Muscle of leg (tissue), 11 donors: ENCODE results near the gene COL5A2. TPM values are rescaled to one million over a fixed set of nuclear protein-coding genes. Genes with fewer than 3 reads are reported as not detected.

Experiments
- DNase-seq: peaks from one replicate; pipeline ENCODE4 v3.0.0; 2013
- H3K27ac ChIP-seq: one replicate; pipeline ENCODE4 v1.5.1; 2013; ENCODE audit warnings: mild to moderate bottlenecking, low read length, control low read depth
- H3K27me3 ChIP-seq: one replicate; pipeline ENCODE4 v1.6.1; 2013; ENCODE audit warnings: low read length; ENCODE audit not compliant: control insufficient read depth, insufficient read depth
- H3K36me3 ChIP-seq: one replicate; pipeline ENCODE4 v1.6.1; 2013; ENCODE audit warnings: low read length; ENCODE audit not compliant: control insufficient read depth, insufficient read depth
- H3K4me1 ChIP-seq: one replicate; pipeline ENCODE4 v1.6.1; 2013; ENCODE audit warnings: low read length; ENCODE audit not compliant: control insufficient read depth, insufficient read depth
- H3K4me3 ChIP-seq: one replicate; pipeline ENCODE4 v1.5.1; 2013; ENCODE audit warnings: low read length, control low read depth
- H3K9me3 ChIP-seq: replicated peaks from 2 replicates; pipeline ENCODE4 v1.6.1; 2013; ENCODE audit warnings: low read depth, low read length; ENCODE audit not compliant: control insufficient read depth
- WGBS: methylation state at CpG from one replicate; pipeline ENCODE4 v1.1.5; 2013; ENCODE audit warnings: missing lambda C conversion rate; ENCODE audit not compliant: insufficient coverage; 5-methylcytosine and 5-hydroxymethylcytosine counted together
- polyA plus RNA-seq, 8 donors: library from polyadenylated mRNA; unstranded; fragments of 120-200 nt; gene quantifications; one replicate each; pipeline versions ENCODE4 v1.2.1 to v1.2.3, GENCODE V29; 2013; ENCODE audit warnings: inconsistent platforms in 1 of 8, low replicate concordance in 1 of 8; ENCODE audit not compliant: insufficient read length in 8 of 8, insufficient read depth in 1 of 8
- total RNA-seq: library from RNA; stranded (reverse); fragments of 120-200 nt; gene quantifications from one replicate; pipeline ENCODE4 v1.2.4, GENCODE V29; 2013

The COL5A2 gene
- total and polyA plus RNA-seq, 9 donors, result 297 to 792 (median 487) TPM

DNA sequence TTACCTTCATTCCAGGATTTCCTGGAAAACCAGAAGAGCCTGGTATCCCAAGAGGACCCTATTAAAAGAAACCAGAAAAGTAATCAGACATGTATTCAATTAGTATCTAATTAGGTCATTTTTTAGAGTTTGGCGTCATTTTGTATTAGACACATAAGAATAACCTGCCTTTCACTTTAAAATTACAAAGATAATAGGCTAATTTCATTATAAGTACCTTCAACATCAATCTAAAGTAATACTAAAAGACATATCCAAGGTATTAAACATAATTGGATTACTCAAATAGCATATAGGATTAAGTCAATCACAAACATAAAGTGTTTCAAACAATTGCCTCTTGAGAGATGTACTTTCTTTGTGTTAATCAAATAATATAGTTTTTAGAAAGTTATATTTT lies 107.5 kb downstream of the COL5A2 start:
- Histone ChIP-seq H3K36me3 (peaks cover 31% of the 10 kb centered on the region), H3K27me3 (no peaks in the 10 kb centered on the region), H3K4me3 (no peak overlapping the region), H3K9me3 (no peaks in the 10 kb centered on the region), H3K27ac (no peak overlapping the region), H3K4me1 (no peaks in the 10 kb centered on the region)
- no CpG with 5 or more reads among the region's 1 CpG for WGBS
- no peak for DNase-seq

DNA sequence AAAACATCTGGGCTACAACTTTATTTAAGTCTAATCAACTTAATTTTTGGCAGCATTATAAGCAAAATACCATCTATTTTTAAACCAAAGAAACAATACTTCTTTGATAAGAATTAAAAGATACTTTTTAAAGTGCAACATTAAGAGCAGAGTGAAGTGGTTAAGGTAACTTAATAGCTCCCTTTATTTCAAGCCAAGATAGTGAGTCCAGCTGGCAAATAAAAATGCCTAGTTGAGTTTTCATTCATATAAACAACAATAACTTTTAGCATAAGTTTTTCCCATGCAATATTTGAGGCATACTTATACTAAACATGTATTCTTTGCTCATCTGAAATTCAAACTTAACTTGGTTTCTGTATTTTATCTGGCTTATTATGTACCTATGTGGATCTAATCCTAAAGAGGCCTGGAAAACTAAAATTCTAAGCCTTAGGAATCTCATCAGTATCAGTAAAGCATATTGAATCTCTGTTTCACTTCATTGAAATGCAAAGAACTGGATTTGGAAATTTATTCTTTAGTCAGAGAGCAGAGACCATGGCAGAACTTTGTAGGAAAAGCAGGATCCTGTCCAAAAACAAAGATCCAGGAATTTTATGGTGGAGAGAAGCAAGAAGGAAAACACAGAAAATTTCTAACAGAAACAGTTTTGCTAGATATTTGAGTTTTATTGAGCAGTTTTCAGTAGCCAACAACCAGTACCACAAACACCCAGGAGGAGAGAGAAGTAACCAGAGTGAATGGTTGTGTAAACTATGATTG lies 109.5 kb downstream of the COL5A2 start:
- Histone ChIP-seq H3K27ac (peak overlapping the region; percentile 63), H3K9me3 (no peaks in the 10 kb centered on the region), H3K4me3 (no peak overlapping the region), H3K27me3 (no peaks in the 10 kb centered on the region), H3K36me3 (peaks cover 26% of the 10 kb centered on the region), H3K4me1 (no peaks in the 10 kb centered on the region)
- DNase-seq, result peak; percentile 77

DNA sequence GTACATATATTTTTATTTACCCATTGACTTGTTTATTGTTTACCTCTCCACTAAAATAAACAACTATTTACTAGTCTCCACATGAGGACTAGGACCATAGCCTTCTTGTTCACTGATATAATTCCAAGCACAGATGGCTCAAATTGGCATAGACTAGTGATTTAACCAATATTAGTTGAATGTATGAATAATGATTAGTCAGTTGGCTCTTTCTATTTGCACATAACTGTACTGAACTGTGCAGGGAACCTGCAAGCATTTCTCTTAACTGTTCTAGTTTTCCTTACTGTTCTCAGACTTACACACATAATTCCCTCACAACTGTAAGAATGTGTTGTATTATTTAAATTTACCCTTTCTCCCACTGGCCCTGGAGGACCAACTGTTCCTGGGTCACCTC lies 113.5 kb downstream of the COL5A2 start:
- Histone ChIP-seq H3K27ac (no peak overlapping the region), H3K27me3 (no peaks in the 10 kb centered on the region), H3K4me3 (no peak overlapping the region), H3K9me3 (no peaks in the 10 kb centered on the region), H3K36me3 (peaks cover 33% of the 10 kb centered on the region), H3K4me1 (no peaks in the 10 kb centered on the region)
- DNase-seq, result no peak

DNA sequence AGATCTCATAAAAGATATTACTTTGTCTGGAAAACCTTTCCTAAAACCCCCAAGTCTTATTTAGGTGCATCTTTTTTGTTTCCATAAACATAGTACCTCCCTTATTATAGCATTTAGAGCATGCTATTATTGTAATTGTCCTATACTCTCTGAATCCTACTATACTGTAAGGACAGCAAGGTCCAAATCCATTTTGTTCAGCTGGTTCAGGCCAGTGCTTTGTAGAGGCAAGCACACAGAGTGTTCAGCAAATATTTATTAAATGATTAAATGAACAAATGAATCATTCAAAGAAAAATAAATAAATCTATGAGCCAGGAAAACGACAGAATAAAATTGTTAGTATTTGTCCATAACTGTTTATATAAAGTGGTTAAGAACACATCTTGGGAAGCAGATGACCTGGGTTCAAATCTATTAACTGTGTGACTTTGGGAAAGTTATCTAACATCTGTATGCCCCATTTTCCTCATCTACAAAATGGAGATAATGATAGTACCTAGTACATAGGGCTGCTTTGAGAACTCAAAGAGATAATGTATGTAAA lies 119.4 kb downstream of the COL5A2 start:
- H3K27me3 ChIP-seq, result no peaks in the 10 kb centered on the region
- peaks cover 27% of the 10 kb centered on the region for H3K36me3 ChIP-seq
- H3K4me3 ChIP-seq, result no peak overlapping the region
- H3K9me3 ChIP-seq, result no peaks in the 10 kb centered on the region
- no peaks in the 10 kb centered on the region for H3K4me1 ChIP-seq
- DNase-seq, result no peak
- no CpG with 5 or more reads among the region's 1 CpG for WGBS
- no peak overlapping the region for H3K27ac ChIP-seq

DNA sequence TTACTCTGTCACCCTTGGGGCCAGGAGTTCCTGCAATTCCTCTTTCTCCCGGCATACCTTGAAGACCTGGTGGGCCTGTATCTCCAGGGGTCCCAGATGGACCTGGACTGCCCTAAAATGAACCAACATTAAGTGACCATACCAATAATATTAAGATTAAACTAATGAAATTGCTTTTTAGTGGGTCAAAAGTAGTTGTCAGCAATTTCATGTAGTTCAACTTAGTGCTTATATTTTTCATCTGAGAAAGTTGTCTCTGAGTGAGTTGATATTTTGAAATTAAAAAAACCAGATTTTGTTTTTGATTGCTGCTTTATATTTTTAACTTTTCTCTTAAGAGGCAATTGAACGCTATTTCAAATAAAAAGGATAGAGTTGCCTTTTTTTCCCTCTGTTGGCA lies 122.2 kb downstream of the COL5A2 start:
- Histone ChIP-seq H3K4me1 (peaks cover 2% of the 10 kb centered on the region), H3K4me3 (no peak overlapping the region), H3K27me3 (no peaks in the 10 kb centered on the region), H3K36me3 (peaks cover 27% of the 10 kb centered on the region), H3K9me3 (no peaks in the 10 kb centered on the region), H3K27ac (no peak overlapping the region)
- no CpG with 5 or more reads among the region's 2 CpGs for WGBS
- no peak for DNase-seq

DNA sequence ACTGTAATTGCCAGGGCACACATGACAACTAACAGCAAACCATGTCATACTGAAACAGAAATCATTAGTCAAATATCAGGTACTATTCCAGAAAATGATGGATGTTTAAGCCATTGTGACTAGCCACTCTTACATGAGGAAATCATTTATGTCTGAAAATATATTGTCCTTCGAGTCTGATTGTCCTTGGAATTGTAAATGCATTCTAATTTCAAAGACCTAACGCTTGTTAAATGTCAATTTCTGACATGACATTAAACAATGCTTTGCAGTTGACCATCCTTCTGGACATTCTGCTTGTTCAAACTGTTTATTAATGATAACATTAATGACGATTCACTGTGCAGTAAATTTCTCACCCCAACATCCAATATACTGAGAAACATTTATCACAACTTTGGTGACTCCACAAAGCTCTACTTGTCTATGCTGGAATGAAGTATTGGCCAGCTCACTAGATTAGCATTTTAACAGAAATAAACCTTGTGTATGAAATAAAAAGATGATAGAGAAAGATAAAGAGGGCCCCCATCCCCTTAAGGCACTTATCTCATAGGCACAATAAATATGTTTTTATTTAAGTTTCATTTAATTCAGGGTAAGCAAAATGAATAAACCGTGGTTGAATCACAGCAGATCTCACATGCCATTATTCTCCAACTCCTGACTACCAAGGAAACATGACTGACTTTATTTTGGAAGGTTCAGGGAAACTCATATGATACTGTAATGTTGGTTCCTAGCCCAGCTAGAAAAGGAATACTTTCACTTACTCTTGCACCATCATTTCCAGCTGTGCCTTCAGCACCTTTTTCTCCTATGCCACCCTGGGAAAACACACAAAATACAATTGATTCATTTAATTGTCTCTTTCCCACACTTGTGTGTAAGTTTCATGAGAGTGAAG lies 123.1 kb downstream of the COL5A2 start:
- DNase-seq, result peak; percentile 42
- H3K9me3 ChIP-seq, result no peaks in the 10 kb centered on the region
- H3K27me3 ChIP-seq, result no peaks in the 10 kb centered on the region
- no CpG with 5 or more reads among the region's 4 CpGs for WGBS
- no peak overlapping the region for H3K4me3 ChIP-seq
- H3K27ac ChIP-seq, result no peak overlapping the region
- peaks cover 2% of the 10 kb centered on the region for H3K4me1 ChIP-seq
- H3K36me3 ChIP-seq, result peaks cover 27% of the 10 kb centered on the region

DNA sequence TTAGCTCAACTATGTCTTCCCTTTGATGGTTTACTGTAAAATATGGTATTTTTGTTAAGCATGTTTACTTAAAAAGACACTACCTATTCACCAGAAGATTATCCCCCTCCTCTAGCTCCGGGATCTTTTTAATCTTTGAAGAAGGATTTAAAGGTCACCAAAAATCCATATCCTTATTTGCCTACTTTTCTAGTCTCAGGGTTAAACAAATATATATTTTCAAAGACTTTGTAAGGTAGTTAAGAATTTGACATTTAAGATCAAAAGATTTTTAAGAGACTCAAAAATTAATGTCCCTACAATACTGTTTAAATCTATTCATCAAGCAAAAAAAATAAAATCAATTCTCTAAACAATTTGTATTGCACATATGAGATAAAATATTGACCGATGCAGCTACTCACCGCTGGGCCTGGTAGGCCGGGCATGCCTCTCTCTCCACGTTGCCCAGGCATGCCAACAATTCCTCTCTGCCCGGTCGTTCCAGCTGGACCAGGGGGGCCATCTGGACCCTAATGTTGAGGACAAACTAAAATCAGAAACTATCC lies 129.3 kb downstream of the COL5A2 start:
- Histone ChIP-seq H3K36me3 (peaks cover 26% of the 10 kb centered on the region), H3K27me3 (no peaks in the 10 kb centered on the region), H3K27ac (no peak overlapping the region), H3K9me3 (no peaks in the 10 kb centered on the region), H3K4me3 (no peak overlapping the region), H3K4me1 (peaks cover 2% of the 10 kb centered on the region)
- no peak for DNase-seq
- WGBS, result 73% methylated on average over 3 of the region's 7 CpGs

DNA sequence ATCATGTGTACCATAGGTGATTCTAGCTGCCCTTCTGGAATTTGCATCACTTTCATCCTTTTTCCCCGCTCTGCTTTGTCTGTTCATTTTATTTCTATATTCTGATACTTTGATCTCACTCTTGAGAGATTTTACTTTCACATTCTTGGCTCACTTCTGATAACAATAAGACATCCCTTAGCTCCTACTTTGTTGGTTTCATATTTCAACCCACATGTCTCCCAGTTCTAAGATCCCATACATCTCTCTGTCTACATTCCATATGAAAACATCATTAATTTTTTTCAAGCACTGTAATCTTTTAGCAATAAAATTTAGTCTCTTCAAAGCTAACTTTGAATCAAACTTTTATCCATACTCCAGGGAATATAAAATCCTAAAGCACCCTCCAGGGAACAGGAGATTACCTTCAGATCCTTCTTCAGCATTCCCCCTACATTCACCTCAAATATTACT lies 129.8 kb downstream of the COL5A2 start:
- Histone ChIP-seq H3K9me3 (no peaks in the 10 kb centered on the region), H3K27me3 (no peaks in the 10 kb centered on the region), H3K4me3 (no peak overlapping the region), H3K36me3 (peaks cover 24% of the 10 kb centered on the region), H3K4me1 (peaks cover 2% of the 10 kb centered on the region), H3K27ac (no peak overlapping the region)
- no peak for DNase-seq
- 20% methylated on average over 1 of the region's 1 CpG for WGBS

DNA sequence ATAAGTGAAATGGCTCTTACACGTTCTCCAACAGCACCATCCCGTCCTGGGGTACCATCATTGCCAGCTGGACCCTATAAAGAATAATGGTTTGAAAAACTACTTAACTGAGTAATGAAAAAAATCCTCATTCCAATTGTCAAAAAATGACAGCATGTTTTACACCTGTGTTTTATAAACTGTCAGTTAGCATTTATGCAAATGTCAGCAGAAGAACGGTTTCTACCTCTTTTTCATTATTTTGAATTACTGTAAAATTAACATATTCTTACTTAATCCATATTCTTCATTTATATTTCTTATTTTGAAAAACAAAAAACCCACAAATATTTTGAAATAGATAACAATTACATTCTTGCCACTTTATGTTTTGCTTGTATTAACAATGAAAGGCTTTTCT lies 131.4 kb downstream of the COL5A2 start:
- no CpG with 5 or more reads among the region's 3 CpGs for WGBS
- no peak overlapping the region for H3K27ac ChIP-seq
- H3K27me3 ChIP-seq, result no peaks in the 10 kb centered on the region
- H3K4me3 ChIP-seq, result no peak overlapping the region
- peaks cover 20% of the 10 kb centered on the region for H3K36me3 ChIP-seq
- no peak for DNase-seq
- H3K9me3 ChIP-seq, result no peaks in the 10 kb centered on the region
- peaks cover 2% of the 10 kb centered on the region for H3K4me1 ChIP-seq
